Suprapubic skin (tissue), 3 donors: ENCODE data around the gene ATP1A2.

Source experiments
- EP300 ChIP-seq: sonication (generic); formaldehyde crosslinking; IDR thresholded peaks from one replicate; pipeline ENCODE4 v1.6.1; 2017; ENCODE audit warnings: antibody characterized with exemption
- POLR2A ChIP-seq, 2 donors: fragments of 450-650 bp; IDR thresholded peaks; one replicate each; pipeline ENCODE4 v1.6.1; 2017; ENCODE audit warnings: antibody characterized with exemption in 2 of 2, mild to moderate bottlenecking in 2 of 2, moderate library complexity in 2 of 2
- TF ChIP-seq, protein P1 (sequence below), 2 donors: fragments of 200-600 bp in 1 of 2; fragments of 450-650 bp in 1 of 2; sonication (generic) in 1 of 2; IDR thresholded peaks; one replicate each; pipeline ENCODE4 v1.5.1; 2016 to 2019; ENCODE audit warnings: antibody characterized with exemption in 2 of 2, mild to moderate bottlenecking in 1 of 2, moderate library complexity in 1 of 2

DNA sequence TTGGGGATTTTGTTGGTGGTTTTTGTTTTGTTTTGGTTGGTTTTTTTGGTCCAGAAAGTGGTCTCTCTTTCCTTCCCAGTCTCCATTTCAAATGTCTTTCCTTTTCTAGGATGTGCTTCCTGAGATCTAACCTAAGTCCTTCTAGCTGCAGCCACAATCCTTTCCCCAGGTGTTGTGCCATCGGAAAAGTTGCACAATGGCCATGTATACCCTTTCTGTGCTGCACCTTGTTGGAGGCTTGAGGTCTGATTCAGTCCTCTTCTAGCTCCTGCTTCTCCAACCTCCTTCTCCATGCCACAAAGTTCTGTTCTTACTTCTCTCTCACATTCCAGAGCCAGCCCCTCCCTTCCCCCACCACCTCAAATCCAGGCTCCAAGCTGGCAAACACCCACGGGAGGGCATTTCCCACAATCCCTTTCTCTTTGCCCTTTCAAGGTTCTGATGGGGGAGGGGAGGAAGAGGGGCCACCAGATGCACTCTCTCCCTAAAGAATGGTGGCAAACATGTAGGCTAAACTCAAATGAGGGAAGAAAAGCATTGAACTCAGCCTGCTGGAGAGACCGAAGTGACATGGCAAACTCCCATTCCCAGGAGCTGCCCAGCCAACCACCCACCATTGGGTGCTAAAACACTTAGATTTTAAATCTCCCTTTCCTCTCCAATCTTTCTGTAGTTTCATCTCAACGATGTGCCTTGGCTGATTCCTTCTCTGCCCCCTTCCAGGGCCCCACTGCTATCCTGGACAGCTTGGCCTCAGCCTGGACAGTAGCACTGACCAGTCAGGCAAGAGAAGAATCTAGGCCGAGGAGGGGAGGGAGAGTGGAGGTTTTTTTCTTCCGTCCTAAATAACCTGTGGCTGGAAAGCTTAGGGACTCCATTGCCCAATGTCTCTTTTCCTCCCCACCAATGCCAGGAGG is 48.5 kb upstream of the ATP1A2 start:
- no peak for TF ChIP-seq POLR2A (IDR thresholded peaks at IDR 0.05)
- no peak for TF ChIP-seq EP300
- TF ChIP-seq, protein P1, sequence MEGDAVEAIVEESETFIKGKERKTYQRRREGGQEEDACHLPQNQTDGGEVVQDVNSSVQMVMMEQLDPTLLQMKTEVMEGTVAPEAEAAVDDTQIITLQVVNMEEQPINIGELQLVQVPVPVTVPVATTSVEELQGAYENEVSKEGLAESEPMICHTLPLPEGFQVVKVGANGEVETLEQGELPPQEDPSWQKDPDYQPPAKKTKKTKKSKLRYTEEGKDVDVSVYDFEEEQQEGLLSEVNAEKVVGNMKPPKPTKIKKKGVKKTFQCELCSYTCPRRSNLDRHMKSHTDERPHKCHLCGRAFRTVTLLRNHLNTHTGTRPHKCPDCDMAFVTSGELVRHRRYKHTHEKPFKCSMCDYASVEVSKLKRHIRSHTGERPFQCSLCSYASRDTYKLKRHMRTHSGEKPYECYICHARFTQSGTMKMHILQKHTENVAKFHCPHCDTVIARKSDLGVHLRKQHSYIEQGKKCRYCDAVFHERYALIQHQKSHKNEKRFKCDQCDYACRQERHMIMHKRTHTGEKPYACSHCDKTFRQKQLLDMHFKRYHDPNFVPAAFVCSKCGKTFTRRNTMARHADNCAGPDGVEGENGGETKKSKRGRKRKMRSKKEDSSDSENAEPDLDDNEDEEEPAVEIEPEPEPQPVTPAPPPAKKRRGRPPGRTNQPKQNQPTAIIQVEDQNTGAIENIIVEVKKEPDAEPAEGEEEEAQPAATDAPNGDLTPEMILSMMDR (IDR thresholded peaks at IDR 0.05) = no peak
